ENCODE results near the gene NR5A1. TPM values are rescaled to one million over a fixed set of nuclear protein-coding genes. Genes with fewer than 3 reads are reported as not detected.
A peak's percentile ranks its signal among the peaks of the same experiment; 100 is the strongest.

NR5A1 gene
- total RNA-seq, 1 experiment from 2014 or later = 0.64 TPM

DNA sequence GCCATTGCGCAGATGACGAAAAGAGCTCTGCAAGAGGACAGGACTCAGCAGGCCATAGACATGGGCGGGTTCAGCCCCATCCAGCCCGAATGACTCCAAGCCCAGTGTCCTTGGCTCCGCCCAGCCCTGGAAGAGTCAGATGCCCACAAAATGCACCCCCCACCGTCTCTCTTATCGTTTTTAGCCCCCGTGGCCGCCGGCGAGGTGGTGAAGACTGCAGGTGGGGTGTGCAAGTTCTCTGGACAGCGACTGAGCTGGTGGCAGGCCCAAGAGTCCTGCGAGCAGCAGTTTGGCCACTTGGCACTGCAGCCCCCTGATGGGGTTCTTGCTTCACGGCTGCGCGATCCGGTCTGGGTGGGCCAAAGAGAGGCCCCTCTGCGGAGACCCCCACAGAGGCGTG is 54.9 kb downstream of the NR5A1 start:
- Histone ChIP-seq H3K27ac (ENCODE audit: low read depth, low read length) (peak overlapping the region; percentile 50; the same call in 1 of the 2 replicates), H3K9me2 (ENCODE audit: insufficient read depth) (no peaks in the 10 kb centered on the region), H3K9me3 (ENCODE audit: control insufficient read depth in 1 of 2, insufficient read depth in 1 of 2, low read depth in 1 of 2, low read length in 2 of 2) (no peaks in the 10 kb centered on the region), H3K4me1 (ENCODE audit: control insufficient read depth in 1 of 2, insufficient read depth in 2 of 2, low read length in 2 of 2) (peaks cover 6 to 24% of the 10 kb centered on the region in 2 experiments; a peak in 2 of 4 replicates), H4K20me1 (ENCODE audit: insufficient read depth) (no peaks in the 10 kb centered on the region), H3K4me2 (ENCODE audit: low read length) (peak overlapping the region; percentile 78), H3K4me3 (replicated peaks in 1 of 2; ENCODE audit: low read depth in 1 of 2, low read length in 2 of 2) (no peak overlapping the region), H2AFZ (ENCODE audit: low read depth, low read length, poor library complexity, severe bottlenecking) (no peak overlapping the region), H3K9ac (ENCODE audit: low read length) (no peak overlapping the region), H3K79me2 (ENCODE audit: insufficient read depth, low read length) (no peaks in the 10 kb centered on the region), H3K27me3 (ENCODE audit: insufficient read depth, low read length) (no peaks in the 10 kb centered on the region), H3K36me3 (ENCODE audit: control insufficient read depth in 1 of 2, insufficient read depth in 2 of 2, low read length in 2 of 2) (no peaks in the 10 kb centered on the region)
- ChIA-PET RAD21 (ENCODE audit: low non-redundant PET in 1 of 2, low total read pairs in 2 of 2, uncharacterized antibody in 2 of 2, unreplicated experiment in 2 of 2) (no interaction called here), CTCF (no interaction called here), POLR2A (no interaction called here)
- ATAC-seq (no peak), DNase-seq (ENCODE audit: low read depth, low spot score) (no peak)
- intact Hi-C loops (cut with micrococcal nuclease) = no loop called here
- BruUV-seq (replicated peaks) = no TSS peak
- TF ChIP-seq, protein P1, sequence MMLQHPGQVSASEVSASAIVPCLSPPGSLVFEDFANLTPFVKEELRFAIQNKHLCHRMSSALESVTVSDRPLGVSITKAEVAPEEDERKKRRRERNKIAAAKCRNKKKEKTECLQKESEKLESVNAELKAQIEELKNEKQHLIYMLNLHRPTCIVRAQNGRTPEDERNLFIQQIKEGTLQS (IDR thresholded peaks at IDR 0.05) = no peak
- TF ChIP-seq JUND (IDR thresholded peaks at IDR 0.05) = no peak
- no peak for TF ChIP-seq SRF (IDR thresholded peaks at IDR 0.05; ENCODE audit: low read depth)
- TF ChIP-seq POLR2A (IDR thresholded peaks at IDR 0.05; ENCODE audit: borderline replicate concordance, extremely low read depth, insufficient read depth, insufficient read length) = no peak
- TF ChIP-seq POLR2AphosphoS5 (IDR thresholded peaks at IDR 0.05; ENCODE audit: low read depth, low read length) = no peak

DNA sequence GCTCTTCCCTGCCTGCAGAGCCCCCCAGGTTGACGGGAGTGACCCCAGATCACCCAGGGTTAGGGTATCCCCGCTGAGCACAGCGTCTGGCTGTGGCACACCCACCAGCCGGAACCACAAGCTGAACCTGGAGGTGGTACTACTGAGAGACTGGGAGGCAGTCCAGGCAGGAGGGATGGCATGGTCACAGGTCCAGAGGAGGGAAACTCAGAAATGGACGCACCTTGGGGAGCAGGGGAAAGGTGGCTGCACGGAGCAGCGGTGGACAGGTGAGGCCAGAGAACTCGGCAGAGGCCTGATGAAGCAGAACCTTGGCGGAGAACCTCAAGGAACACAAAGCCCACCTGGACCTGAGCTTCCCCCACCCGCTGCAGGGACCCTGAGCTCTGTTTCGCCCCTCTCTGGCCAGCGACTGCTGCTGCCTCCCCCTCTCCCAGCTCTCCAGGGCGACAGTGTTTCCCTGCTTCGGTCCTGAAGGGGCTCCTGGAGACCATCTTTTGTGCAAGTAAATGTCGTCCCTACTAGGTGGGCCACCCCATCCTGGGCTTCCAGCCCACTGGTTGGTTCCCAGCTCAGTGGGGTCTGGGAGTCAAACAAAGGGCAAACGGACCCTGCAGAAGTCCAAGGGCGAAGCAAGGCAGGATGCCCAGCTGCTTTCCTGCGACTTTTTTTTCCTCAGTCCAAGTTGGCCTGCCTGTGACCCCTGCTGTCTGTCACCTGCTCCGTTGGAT is 56.1 kb downstream of the NR5A1 start:
- Histone ChIP-seq H3K4me2 (ENCODE audit: low read length) (no peak overlapping the region), H2AFZ (ENCODE audit: low read depth, low read length, poor library complexity, severe bottlenecking) (no peak overlapping the region), H3K27me3 (ENCODE audit: insufficient read depth, low read length) (no peaks in the 10 kb centered on the region), H3K9me2 (ENCODE audit: insufficient read depth) (no peaks in the 10 kb centered on the region), H3K27ac (ENCODE audit: low read depth, low read length) (no peak overlapping the region), H3K4me1 (ENCODE audit: control insufficient read depth in 1 of 2, insufficient read depth in 2 of 2, low read length in 2 of 2) (peaks cover 10 to 36% of the 10 kb centered on the region in 2 experiments), H3K79me2 (ENCODE audit: insufficient read depth, low read length) (no peaks in the 10 kb centered on the region), H3K9ac (ENCODE audit: low read length) (no peak overlapping the region), H3K4me3 (replicated peaks in 1 of 2; ENCODE audit: low read depth in 1 of 2, low read length in 2 of 2) (no peak overlapping the region), H3K36me3 (ENCODE audit: control insufficient read depth in 1 of 2, insufficient read depth in 2 of 2, low read length in 2 of 2) (no peaks in the 10 kb centered on the region), H4K20me1 (ENCODE audit: insufficient read depth) (no peaks in the 10 kb centered on the region), H3K9me3 (ENCODE audit: control insufficient read depth in 1 of 2, insufficient read depth in 1 of 2, low read depth in 1 of 2, low read length in 2 of 2) (no peaks in the 10 kb centered on the region)
- CTCF ChIA-PET = no interaction called here
- TSS peak; percentile 35 for BruUV-seq (replicated peaks)
- DNase-seq (ENCODE audit: low read depth, low spot score) = no peak
- POLR2A ChIA-PET = no interaction called here
- intact Hi-C loops (cut with micrococcal nuclease) = no loop called here
- no peak for ATAC-seq
- RAD21 ChIA-PET (ENCODE audit: low non-redundant PET in 1 of 2, low total read pairs in 2 of 2, uncharacterized antibody in 2 of 2, unreplicated experiment in 2 of 2) = no interaction called here
- TF ChIP-seq SP1 (IDR thresholded peaks at IDR 0.05; ENCODE audit: low read depth) (no peak), SIN3A (IDR thresholded peaks at IDR 0.05; ENCODE audit: low read depth) (no peak), RAD21 (IDR thresholded peaks at IDR 0.05; ENCODE audit: low read depth) (no peak), POLR2AphosphoS5 (IDR thresholded peaks at IDR 0.05; ENCODE audit: low read depth, low read length) (no peak), ZNF274 (IDR thresholded peaks at IDR 0.05; ENCODE audit: low read depth, low read length) (no peak), YY1 (IDR thresholded peaks at IDR 0.05; ENCODE audit: extremely low read depth, insufficient replicate concordance, low read depth, low read length) (no peak), FOSL1 (IDR thresholded peaks at IDR 0.05; ENCODE audit: low read depth) (no peak), POLR2A (IDR thresholded peaks at IDR 0.05; ENCODE audit: borderline replicate concordance, extremely low read depth, insufficient read depth, insufficient read length) (no peak), CEBPB (IDR thresholded peaks at IDR 0.05; ENCODE audit: low read depth) (no peak), SRF (IDR thresholded peaks at IDR 0.05; ENCODE audit: low read depth) (no peak), ZFX (IDR thresholded peaks at IDR 0.05) (no peak)
- TF ChIP-seq, protein P1 (IDR thresholded peaks at IDR 0.05) = no peak
- TF ChIP-seq, protein P2, sequence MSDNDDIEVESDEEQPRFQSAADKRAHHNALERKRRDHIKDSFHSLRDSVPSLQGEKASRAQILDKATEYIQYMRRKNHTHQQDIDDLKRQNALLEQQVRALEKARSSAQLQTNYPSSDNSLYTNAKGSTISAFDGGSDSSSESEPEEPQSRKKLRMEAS (IDR thresholded peaks at IDR 0.05) = no peak
- TF ChIP-seq, protein P3, sequence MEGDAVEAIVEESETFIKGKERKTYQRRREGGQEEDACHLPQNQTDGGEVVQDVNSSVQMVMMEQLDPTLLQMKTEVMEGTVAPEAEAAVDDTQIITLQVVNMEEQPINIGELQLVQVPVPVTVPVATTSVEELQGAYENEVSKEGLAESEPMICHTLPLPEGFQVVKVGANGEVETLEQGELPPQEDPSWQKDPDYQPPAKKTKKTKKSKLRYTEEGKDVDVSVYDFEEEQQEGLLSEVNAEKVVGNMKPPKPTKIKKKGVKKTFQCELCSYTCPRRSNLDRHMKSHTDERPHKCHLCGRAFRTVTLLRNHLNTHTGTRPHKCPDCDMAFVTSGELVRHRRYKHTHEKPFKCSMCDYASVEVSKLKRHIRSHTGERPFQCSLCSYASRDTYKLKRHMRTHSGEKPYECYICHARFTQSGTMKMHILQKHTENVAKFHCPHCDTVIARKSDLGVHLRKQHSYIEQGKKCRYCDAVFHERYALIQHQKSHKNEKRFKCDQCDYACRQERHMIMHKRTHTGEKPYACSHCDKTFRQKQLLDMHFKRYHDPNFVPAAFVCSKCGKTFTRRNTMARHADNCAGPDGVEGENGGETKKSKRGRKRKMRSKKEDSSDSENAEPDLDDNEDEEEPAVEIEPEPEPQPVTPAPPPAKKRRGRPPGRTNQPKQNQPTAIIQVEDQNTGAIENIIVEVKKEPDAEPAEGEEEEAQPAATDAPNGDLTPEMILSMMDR (IDR thresholded peaks at IDR 0.05 in 2 of 3, conservative IDR thresholded peaks at IDR 0.05 in 1 of 3; ENCODE audit: borderline replicate concordance in 1 of 3, insufficient read depth in 1 of 3, low read depth in 2 of 3, low read length in 2 of 3) = no peak

All from HCT116 (cell line).